IPS-18c (cell line): Measurements from ENCODE around the gene PODNL1.

Source experiments
- H3K4me3 ChIP-seq: 2 replicates; pipeline ENCODE4 v1.7.0; 2013; ENCODE audit warnings: low read depth, mild to moderate bottlenecking, low read length, moderate library complexity; ENCODE audit not compliant: insufficient read depth
- H3K9me3 ChIP-seq: one replicate; pipeline ENCODE4 v1.6.1; 2013; ENCODE audit warnings: mild to moderate bottlenecking, low read length, moderate library complexity; ENCODE audit not compliant: control insufficient read depth, insufficient read depth

The PODNL1 gene, protein sequence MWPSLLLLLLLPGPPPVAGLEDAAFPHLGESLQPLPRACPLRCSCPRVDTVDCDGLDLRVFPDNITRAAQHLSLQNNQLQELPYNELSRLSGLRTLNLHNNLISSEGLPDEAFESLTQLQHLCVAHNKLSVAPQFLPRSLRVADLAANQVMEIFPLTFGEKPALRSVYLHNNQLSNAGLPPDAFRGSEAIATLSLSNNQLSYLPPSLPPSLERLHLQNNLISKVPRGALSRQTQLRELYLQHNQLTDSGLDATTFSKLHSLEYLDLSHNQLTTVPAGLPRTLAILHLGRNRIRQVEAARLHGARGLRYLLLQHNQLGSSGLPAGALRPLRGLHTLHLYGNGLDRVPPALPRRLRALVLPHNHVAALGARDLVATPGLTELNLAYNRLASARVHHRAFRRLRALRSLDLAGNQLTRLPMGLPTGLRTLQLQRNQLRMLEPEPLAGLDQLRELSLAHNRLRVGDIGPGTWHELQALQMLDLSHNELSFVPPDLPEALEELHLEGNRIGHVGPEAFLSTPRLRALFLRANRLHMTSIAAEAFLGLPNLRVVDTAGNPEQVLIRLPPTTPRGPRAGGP

DNA sequence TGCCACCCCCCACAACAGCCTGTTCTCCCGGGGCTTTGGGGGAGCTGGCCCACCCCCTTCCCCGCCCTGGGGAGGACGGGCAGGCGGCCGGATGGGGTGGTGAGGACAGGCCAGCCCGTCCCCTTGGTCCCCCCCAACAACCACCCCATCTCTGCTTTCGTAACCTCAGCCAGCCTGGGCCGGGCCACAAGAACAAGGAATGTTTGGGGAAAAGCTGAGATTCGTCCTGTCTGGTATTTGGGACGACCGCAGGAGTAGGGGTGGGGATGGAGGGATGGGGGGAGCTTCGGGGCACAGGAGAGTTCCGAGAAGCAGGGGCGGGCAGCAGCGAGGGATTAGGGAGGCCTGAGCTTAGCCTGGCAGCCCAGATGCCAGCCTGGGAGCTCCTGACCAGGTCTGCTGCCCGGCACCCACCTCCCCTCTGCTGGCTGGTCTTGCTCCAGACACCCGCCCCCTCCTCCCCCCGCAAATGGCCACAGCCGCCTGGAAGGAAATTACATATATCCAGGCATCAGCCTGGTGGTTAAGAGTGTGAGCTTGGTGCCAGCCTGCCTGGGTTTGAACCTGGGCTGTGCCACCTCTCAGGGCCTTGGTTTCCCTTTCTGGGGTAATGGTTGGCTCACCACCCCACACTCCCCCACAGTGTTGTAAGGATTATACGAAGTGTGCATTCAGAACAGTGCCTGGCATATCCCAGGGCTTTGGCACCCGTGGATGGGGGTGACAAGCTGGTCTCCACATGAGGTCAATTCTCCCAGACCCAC lies at the start of gene PODNL1:
Gene PODNL1 (minus strand): TSS at position 117 of the 764 bp plus-strand sequence. CDS start 236 bp downstream, outside the sequence.
- H3K4me3 ChIP-seq: no peak within 1 kb of the TSS; the same call in 1 of the 2 replicates

DNA sequence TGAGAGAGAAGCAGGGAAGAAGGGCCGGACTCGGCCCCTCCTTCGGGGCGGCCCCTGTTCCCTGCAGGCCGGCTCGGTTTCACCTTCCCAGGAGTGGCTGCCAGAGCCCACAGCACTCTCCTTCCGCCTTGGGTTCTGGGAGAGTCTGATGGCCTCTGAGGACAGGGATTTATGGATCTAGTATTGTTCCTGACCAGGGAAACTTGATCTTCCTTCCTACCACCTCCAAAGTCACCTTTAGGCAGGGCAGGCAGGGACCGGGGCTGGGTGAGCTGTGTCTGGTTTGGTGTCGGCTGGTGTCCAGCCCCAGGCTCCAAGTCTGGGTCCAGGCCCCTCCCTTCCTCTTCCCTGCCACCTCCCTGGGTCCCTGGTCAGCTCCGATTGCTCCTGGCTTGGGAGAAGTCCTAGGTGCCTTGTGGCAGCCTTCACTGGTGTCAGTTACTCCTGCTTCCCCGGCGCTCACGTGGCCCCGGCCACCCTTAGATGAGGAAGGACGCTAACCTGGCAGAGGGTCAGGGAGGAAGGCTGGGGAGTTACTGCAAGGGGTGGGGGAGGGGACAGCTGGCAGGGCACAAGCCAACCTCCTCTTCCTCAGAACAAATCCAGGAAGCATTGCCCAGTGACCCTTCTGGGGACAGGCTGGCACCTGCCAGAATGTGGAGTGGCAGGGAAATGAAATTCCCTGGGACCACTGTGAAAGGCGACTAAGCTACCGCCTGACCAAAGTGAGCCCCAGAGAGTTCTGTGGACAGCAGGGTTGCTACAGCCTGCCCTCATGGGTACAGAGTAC lies 49.1 kb upstream of the PODNL1 start:
- H3K4me3 ChIP-seq: no peak overlapping the region

More for the DNA sequence above, at the start of gene PODNL1:
- H3K9me3 ChIP-seq: peaks cover 5% of the 10 kb centered on the region

DNA sequence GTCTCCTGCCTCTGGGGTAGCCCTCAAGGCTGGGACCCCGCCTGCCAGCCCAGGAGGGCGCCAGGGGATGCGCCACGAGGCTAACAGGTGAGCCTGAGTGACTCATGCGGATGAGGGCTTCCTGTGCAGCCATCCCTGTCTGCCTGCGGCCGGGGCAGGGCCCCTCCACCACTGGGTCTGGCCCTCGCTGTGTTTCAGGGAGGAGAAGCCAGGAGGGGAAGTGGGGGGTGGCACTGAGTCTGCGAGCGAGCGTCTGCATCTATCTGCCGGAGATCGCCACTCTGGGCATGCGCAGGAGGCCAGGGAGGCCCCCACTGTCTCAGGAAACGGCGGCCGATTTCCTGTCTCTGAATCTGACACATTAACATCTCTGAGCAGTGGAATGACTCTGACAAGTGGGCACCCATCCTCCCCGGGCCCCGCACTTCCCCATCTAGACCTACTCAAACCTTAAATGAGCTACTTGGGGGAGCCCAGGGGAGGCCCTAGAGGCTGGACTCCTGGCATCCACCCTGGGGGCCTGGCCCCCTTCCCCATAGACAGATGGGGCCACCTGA lies 48.2 kb upstream of the PODNL1 start:
- 0 out of 2 replicates have a peak overlapping the region, but pooled peaks have one; percentile 20 for H3K4me3 ChIP-seq

More for the DNA sequence above, 49.1 kb upstream of the PODNL1 start:
- peaks cover 2% of the 10 kb centered on the region for H3K9me3 ChIP-seq

DNA sequence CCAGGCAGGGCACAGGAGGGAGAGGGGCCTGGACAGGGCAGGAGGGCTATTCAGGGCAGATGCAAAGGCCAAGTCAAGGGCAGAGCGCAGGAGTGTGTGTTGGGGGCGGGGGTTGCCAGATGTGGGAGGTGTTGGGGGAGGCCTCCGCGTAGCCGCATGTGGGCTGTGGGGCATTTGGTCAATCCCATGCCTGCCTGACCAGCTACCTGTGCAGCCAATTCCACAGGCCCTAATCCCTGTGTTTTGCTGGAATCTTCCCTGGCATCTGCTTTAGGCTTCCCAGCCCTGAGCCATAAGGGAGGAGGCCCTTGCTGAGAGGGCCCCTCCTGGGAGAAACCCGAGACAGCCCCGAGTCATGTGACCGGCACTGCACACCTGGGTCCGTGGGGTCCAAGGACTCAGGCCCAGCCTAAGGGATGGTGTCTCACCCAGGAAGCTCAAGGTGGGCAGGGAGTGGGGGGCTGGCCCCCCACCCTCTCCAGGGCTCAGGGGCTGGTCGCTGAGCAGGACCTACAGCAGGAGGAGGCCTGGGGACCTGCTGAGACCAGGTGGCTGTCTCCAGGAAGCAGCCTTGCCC lies 47.6 kb upstream of the PODNL1 start:
- Histone ChIP-seq H3K4me3 (peak overlapping the region; percentile 20; the same call in 1 of the 2 replicates), H3K9me3 (peaks cover 2% of the 10 kb centered on the region)

More for the DNA sequence above, 48.2 kb upstream of the PODNL1 start:
- peaks cover 2% of the 10 kb centered on the region for H3K9me3 ChIP-seq

DNA sequence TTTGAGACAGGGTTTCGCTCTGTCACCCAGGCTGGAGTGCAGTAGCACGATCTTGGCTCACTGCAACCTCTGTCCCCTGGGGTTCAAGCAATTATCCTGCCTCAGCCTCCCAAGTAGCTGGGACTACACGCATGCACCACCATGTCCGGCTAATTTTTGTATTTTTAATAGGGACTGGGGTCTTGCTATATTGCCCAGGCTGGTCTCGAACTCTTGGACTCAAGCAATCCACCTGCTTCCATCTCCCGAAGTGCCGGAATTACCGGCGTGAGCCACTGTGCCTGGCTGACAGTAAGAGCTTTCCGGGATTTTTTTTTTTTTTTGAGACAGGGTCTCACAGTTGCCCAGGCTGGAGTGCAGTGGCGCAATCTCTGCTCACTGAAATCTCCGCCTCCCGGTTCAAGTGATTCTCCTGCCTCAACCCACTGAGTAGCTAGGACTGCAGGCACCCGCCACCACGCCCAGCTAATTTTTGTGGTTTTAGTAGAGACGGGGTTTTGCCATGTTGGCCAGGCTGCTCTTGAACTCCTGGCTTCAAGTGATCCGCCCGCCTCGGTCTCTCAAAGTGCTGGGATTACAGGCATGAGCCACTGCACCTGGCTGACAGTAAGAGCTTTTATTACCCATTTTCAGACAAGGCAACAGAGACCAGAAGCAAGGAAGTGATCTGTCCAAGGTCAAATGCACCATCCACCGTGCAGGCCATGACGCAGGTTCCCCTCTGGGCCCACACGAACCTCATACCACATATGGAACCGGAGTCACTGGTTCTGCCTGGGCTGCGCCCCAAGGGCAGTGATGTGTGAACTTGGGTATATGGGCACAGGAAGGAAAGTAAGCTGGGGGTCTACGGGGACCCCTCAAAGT lies 46.9 kb upstream of the PODNL1 start:
- H3K4me3 ChIP-seq: no peak overlapping the region
- peaks cover 2% of the 10 kb centered on the region for H3K9me3 ChIP-seq

DNA sequence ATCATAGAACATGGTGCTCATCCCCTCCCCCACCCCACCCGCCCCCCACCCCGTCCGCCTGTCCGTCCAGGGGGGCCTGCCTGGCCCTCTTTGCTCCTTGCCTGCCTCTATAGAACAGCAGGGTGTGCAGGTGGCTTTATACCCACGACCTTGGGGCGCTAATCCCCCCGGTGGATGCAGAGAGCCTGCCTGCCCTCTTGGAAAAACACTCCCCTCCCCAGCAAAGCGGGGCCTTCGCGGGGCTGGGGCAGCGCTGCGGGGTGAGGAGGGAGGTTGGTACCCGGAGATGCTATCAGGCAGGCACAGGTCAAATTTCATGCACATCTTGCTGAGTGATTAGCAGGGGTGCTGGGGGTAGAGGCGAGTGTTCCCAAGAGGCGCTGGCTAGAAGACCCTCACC lies 46.0 kb upstream of the PODNL1 start:
- H3K9me3 ChIP-seq: peaks cover 2% of the 10 kb centered on the region
- H3K4me3 ChIP-seq: no peak overlapping the region

DNA sequence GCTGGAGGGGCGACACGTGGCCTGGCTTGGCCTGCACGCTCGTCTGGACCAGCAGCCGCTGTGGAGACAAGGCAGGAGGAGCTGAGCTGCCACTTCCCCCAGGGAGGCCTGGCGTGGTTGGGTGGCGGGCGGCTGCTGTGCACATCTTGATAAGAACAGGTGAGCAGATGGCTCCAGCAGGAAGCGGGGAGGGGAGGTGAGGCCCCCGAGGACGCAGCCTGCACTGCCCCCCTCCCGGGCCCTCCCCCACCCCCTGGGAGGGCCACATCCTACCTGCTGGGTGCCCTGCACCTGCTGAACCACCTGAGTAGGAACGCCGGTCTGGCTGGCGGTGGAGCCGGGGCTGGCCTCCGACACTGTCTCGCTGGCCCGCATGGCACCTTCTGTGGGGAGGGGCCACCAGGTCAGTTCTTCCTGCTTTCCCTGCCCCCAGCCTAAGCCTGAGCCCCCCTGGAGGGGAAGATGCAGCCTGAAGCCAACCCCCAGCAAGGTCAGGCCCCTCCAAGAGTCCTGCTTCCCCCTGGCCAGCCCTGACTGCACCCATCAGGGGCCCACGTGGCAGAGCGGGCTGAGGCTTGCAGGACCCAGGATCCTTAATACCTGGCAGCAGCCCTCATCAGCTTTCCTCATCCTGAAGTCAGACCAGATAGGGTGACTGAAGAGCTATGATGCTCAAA lies 45.1 kb upstream of the PODNL1 start:
- H3K4me3 ChIP-seq: no peak overlapping the region

DNA sequence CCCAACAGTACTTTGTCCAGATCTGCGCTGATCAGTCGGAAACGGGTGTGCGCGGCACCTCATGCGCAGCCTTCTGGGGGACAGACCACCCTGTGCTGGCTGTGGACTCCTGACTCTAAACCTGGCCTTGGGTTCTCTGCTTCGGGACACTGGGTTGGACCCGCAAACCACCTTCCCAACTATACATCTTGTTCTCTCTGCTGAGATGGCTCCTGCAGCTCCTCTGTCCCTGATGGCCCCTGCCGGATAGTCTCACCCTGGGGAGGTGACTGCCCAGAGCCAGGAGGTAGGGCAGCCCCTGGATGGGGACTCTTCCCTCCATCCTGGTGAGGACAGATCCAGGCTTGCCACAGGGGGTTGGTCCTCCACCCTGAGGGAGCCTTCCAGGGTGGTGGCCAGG lies 44.6 kb upstream of the PODNL1 start:
- Histone ChIP-seq H3K9me3 (peaks cover 2% of the 10 kb centered on the region), H3K4me3 (no peak overlapping the region)

More for the DNA sequence above, 45.1 kb upstream of the PODNL1 start:
- H3K9me3 ChIP-seq: peaks cover 2% of the 10 kb centered on the region

DNA sequence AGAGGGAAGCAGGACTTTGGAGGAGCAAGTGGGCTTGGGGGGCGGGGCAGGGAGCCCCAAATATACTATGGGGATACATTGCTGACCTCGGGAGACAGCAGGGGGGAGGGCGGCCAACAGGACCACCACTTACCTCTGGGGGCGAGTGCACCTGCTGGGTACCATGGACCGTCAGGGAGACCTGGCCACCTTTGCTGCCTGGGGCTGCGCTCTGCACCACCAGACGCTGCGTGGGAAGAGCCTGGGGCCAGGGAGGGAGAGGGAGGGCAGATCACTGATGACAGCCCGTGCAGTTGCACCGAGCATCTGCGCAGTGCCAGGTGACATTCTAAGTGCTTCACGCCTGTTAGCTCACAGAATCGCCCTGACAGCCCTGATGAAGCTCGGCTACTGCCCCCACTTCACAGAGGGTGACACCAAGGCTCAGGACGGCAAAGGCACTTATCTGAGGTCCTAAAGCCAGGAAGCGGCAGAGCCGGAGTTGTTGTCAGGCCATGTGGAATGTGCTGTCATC lies 43.8 kb upstream of the PODNL1 start:
- H3K4me3 ChIP-seq: no peak overlapping the region
- peaks cover 2% of the 10 kb centered on the region for H3K9me3 ChIP-seq

DNA sequence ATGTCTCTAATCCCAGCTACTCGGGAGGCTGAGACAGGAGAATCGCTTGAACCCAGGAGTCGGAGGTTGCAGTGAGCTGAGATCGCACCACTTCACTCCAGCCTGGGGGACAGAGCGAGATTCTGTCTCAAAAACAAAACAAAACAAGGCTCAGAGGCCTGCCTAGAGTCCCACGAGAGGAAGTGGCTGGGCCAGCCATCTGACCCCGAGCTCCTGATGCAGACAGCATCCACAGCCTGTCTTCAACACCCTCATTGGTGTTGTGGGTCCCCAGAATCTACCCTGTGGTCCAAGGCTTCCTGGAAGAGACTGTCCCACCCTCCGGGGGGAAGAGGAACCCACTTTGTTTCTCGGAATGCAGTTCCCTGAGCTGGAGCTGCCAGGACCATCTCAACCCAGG lies 43.2 kb upstream of the PODNL1 start:
- no peak overlapping the region for H3K4me3 ChIP-seq

DNA sequence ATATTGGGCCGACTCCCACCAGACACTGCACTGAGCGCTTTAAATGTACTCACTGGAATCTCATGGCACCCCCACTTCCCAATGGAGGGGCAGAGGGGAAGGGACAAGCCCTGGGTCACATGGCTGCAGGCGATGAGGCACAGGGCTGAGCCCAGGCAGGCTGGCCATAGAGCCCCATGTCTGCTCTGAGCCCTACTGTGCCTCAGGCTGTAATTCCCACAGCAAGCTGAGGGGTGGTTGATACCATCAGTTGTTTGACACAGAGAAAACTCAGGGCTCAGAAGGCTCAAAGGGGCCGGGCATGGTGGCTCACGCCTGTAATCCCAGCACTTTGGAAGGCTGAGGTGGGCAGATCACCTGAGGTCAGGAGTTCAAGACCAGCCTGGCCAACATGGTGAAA lies 42.8 kb upstream of the PODNL1 start:
- Histone ChIP-seq H3K4me3 (no peak overlapping the region), H3K9me3 (peaks cover 2% of the 10 kb centered on the region)

More for the DNA sequence above, 43.2 kb upstream of the PODNL1 start:
- peaks cover 2% of the 10 kb centered on the region for H3K9me3 ChIP-seq

DNA sequence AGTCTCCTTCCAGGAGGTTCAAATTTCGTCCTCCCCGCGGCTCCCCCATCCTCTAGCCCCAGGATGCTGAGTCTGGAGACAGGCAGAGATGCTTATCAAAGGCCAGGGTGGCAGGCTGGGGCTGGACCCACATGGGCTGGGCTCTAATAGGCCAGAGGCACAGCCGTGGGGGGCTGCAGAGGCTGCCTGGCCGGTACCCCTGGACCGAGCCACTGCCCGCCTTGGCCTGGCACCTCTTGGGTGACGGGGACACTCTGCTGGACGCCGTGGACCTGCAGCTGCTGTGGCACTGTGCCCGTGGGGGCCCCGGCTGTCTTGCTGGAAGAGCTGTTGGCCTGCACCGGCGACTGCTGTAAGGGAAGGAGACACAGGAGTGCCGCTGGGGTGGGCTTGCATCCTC lies 42.1 kb upstream of the PODNL1 start:
- no peak overlapping the region for H3K4me3 ChIP-seq
- H3K9me3 ChIP-seq: peaks cover 2% of the 10 kb centered on the region

DNA sequence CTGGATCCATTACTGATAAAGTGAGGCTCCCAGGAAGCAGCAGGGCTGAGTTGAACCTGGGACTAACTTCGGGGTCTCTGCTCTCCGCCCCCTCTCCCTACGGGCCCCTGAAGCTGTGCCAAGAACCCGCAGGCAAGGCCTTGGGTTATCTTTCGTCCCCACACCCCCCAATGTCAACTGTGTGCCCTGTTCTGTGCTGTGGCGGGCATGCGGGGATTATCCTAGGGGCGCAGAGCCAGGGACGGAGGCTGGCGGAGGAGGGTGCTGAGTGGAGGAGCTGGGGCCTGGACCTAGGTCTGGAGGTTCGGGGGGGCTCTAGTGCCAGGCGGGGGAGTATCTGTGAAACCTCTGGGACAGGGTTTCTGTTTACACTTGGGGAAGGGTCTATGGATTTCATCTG lies 41.5 kb upstream of the PODNL1 start:
- Histone ChIP-seq H3K9me3 (peaks cover 2% of the 10 kb centered on the region), H3K4me3 (no peak overlapping the region)

DNA sequence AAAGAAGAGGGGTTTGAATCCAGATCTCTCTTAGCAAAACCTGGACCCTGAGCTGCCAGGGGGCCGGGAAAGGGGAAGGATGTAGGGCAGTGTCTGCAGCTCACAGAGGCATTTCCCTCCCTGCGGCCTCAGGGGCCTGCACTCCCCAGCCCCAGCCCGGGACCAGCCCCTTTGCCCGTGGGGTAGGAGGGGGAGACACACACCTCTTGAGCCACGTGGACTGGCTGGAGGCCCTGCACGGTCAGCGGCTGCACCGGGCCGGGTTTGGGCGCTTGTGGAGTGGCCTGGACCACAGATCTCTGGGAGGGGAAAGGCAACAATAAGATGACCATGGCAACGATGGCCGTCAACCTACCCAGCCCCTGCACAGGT lies 41.0 kb upstream of the PODNL1 start:
- peaks cover 2% of the 10 kb centered on the region for H3K9me3 ChIP-seq
- H3K4me3 ChIP-seq: peak overlapping the region; percentile 52
